Stimulated activated CD4-positive, alpha-beta T cell treated with anti-CD3 and anti-CD28 coated beads, Interleukin-2, amount 100 ng/mL, for 24 hours (primary cell): Measurements from ENCODE around the gene ANKUB1.

Experiments used
- DNase-seq, 2 donors: peaks; one replicate each; pipeline ENCODE4 v3.0.0-alpha.2; 2020

Gene ANKUB1

GRCh38 chr3:149753717-149754116 lies 38.6 kb downstream of the ANKUB1 start:
- DNase-seq: no peak

GRCh38 chr3:149752788-149753136 lies 39.6 kb downstream of the ANKUB1 start:
- no peak for DNase-seq

DNA sequence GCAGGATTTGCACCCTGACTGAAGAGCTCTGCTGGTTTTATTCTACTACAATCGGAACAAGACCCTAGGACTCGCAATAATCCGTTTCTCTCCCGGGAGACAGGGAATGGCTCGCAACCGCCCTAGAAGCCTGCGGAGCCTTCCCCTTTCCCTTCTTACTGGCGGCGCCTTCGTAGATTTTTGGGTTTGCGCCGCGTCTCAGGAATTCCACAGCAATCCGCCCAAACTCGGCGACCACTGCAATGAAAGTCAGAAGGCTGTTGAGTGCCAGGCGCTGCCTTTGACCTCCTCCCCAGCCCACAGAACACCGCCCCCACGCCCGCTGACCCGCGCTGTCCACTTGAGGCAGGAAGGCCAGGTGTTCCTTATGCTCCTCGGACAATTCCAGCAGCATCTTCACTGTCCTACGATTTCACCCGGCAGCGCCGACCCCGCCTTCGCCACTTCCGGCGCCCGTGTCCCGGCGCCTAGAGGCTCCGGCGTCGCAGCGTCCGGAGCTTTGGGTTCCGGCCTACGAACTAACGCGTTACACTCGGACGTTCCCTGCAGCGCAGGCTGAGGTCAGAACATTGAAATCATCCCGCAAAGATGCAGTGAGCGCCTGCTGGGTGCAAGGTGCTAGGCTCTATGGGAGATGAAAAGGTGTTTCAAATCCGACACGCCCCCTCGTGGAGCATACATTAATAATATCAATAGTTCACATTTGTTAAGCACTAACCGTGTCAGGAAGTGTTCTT lies 40.1 kb downstream of the ANKUB1 start, which contains the start of gene COMMD2:
COMMD2 (minus strand) TSS at position 439 of the 737 bp plus-strand sequence; CDS start at position 394, 45 bp downstream.
- peak; percentile 78 for DNase-seq

DNA sequence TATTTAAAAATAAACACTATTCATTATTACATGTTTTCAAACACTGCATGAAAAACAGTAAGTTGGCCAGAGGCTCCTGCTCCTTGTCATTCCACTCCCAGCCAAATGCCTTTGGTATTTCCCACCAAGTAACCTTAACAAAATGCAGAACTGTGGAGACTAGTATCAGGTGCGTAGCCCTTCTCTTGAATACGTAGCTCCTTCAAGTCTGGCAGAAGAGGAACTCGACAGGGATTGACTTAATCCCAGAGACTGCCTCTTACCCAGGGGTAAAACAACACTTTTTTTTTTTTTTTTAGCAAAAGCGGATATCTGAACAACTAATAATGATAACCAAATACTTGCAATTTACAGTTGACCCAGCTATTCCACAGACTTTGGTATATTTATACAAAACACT lies 40.8 kb downstream of the ANKUB1 start:
- no peak for DNase-seq

- no peak for DNase-seq
Observed at GRCh38 chr3:149744606-149745005, 47.7 kb downstream of the ANKUB1 start.

DNA sequence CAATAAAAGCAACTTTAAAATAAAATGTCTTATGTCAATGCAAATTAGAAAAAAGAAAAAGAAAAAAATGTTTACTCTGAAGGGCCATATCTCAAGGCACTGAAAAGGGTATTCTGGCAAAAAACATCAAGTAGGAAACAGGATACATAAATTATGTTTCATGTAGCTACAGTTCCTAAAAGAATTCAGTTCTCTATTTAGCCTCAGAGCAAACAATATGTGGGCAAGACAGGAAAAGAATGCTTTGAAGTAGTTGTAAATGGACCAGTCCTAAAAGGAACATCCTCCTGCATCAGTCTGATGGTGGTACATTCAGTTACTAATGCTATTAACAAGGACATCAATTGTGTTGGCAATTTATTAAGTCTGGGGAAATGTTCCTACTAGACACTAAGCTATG lies 48.2 kb downstream of the ANKUB1 start:
- no peak for DNase-seq

DNA sequence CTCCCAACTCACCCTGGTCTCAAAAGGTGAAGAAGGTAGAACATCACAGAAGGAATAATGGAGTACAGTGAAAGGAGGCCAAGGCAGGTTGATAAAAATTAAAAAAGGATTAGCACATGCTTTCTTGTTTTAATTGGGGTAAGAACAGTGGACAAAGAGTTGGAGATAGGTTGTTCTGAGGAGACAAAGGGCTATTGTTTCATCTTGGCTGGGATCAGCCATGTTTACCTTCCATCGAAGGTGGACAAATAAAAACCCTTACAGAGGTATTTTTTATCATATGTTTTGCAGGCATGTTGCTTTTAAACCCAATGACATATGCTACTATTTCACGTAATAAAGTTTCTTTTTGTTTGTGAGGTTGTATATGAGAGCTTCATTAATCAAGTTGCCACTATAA lies 53.0 kb downstream of the ANKUB1 start:
- DNase-seq: no peak

GRCh38 chr3:149738876-149739275 lies 53.5 kb downstream of the ANKUB1 start:
- no peak for DNase-seq

GRCh38 chr3:149736953-149737205 lies 55.5 kb downstream of the ANKUB1 start:
- no peak for DNase-seq

- DNase-seq: no peak
Observed at GRCh38 chr3:149736175-149736952, 56.0 kb downstream of the ANKUB1 start.

- no peak for DNase-seq
Observed at GRCh38 chr3:149732234-149732633, 60.1 kb downstream of the ANKUB1 start.

GRCh38 chr3:149727656-149728055 lies 64.7 kb downstream of the ANKUB1 start:
- no peak for DNase-seq

DNA sequence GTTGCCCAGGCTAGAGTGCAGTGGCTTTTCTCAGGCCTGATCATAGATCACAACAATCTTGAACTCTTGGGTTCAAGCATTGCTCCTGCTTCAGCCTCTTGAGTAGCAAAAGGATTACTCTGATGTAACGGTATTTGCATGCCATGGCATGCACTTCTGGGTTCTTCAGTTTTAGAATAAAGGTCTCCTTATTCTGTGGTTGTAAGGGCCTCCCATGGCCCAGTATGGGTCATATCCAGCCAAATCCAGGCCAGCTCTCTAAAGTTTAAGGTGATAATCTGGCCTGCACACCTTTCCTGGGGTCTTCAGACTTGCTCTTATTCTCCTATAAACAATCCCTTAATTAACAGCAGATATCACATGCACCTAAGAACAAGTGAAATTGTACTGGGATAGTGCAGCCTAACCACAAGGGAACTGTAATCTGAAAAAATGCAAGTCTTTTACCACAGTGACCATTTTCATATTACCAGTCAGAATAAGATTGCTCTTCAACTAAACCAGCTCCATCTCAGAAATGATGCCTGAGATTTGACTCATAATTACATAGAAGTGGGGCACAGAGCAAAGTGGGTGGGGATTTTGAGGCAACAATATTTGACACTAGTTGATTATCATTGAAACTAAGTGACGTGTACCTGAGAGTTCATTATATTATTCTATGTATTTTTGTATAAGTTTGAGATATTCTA lies 65.5 kb downstream of the ANKUB1 start:
- DNase-seq: no peak

GRCh38 chr3:149723781-149724180 lies 68.6 kb downstream of the ANKUB1 start:
- DNase-seq: no peak

- DNase-seq: no peak
Observed at GRCh38 chr3:149720918-149721317, 71.4 kb downstream of the ANKUB1 start.

DNA sequence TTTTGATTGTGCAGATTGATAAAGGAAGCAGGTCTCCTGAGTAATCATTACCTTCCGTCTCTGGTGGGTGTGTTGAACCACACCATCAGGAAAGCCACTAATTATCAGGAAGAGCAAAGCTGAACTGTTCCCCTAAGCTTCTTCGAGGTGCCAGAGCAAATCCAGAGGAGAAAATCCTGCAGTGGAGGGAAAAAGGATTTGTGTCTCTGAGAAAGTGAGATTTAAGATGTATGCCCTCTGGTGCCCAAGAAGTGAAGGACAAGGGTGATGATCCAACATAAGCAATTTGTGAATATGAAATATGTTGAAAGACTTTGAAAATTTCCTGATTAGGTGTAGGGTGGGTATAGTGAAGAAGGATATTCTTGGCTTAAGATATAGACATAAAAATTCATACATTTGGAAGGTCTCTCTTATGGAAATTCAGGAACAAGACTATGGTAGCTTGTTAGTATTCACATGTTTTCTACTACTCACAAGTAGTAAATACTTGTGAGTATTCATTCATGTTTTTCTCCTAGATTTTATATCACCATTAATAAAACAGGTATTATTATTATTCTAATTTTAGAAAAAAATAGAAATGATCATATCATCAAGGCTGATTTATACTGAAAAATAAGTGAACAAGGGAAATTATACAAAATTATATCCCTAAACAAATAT lies 74.8 kb downstream of the ANKUB1 start:
- peak; percentile 14 to 29 for DNase-seq

GRCh38 chr3:149716984-149717383 lies 75.4 kb downstream of the ANKUB1 start:
- DNase-seq: no peak

- DNase-seq: no peak
Observed at GRCh38 chr3:149715247-149715646, 77.1 kb downstream of the ANKUB1 start.

DNA sequence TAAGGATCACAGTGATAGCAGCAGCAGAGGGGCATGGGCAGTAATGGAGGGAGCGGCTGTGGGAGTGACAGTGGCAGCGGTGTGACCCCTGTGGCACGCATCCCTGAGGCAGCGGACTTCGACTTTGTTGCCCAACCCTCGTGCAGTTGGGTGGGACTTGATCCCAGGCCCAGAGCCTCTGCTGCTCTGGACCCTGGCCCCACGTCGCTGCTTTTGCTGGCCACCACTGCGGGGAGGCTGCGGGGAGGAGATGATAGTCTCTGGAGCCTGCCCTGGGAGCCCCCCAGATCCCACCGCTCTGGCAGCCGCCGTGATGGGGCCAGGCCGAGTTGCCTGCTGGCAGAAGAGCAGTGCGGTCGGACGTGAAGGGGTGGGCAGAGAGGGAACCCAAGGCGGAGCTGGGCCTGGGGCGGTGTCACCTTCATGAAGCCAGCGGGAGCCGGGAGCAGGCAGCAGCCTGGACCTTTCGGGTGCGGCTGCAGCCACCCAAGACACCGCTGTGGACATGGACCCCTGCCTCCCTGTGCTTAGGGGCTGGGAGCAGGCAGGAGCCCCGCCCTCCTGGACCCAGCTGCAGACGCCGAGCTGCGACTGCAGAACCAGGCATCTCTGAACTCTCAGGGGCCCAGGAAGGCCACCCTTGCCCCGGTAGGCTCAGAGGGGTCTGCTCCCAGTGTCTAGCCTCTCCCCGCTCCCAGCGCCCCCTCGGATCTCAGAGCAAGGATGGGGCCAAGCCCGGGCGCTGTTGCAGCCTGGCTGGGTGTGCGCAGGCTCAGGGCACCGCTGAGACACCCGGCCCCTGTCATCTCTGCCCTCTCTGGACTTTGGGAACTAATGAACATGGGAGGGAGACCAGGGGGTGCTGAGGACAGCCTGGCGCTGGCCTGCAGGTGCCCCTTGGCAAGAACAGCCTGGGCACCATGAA lies 78.4 kb downstream of the ANKUB1 start:
- no peak for DNase-seq
